ENCODE measurements around the gene PLAAT3.
"Not testable (repeated sequence)": the region's sequence is repeated elsewhere in the genome, so short reads cannot be mapped to it uniquely, and the experiment has no call there.

Gene PLAAT3

GRCh38 chr11:63534895-63535461 lies 79.3 kb downstream of the PLAAT3 start:
- no peak for DNase-seq (ENCODE audit: low read depth)
- H3K4me3 ChIP-seq (replicated peaks; ENCODE audit: low read depth, low read length), result no peak overlapping the region
- TF ChIP-seq CTCF (IDR thresholded peaks at IDR 0.05; ENCODE audit: low read length, missing control alignments), result no peak

GRCh38 chr11:63534076-63534475 lies 80.2 kb downstream of the PLAAT3 start:
- TF ChIP-seq CTCF (IDR thresholded peaks at IDR 0.05; ENCODE audit: low read length, missing control alignments), result no peak
- no peak for DNase-seq (ENCODE audit: low read depth)
- no peak overlapping the region for H3K4me3 ChIP-seq (replicated peaks; ENCODE audit: low read depth, low read length)

- no peak for DNase-seq (ENCODE audit: low read depth)
- no peak overlapping the region for H3K4me3 ChIP-seq (replicated peaks; ENCODE audit: low read depth, low read length)
- no peak for TF ChIP-seq CTCF (IDR thresholded peaks at IDR 0.05; ENCODE audit: low read length, missing control alignments)
Measured at GRCh38 chr11:63532799-63533475, 81.3 kb downstream of the PLAAT3 start.

GRCh38 chr11:63532117-63532516 lies 82.1 kb downstream of the PLAAT3 start:
- DNase-seq (ENCODE audit: low read depth), result no peak
- no peak overlapping the region for H3K4me3 ChIP-seq (replicated peaks; ENCODE audit: low read depth, low read length)
- TF ChIP-seq CTCF (IDR thresholded peaks at IDR 0.05; ENCODE audit: low read length, missing control alignments), result no peak

GRCh38 chr11:63531074-63531792 lies 83.0 kb downstream of the PLAAT3 start:
- not testable (repeated sequence) for H3K4me3 ChIP-seq (replicated peaks; ENCODE audit: low read depth, low read length)
- DNase-seq (ENCODE audit: low read depth), result peak; percentile 91

- no peak for TF ChIP-seq CTCF (IDR thresholded peaks at IDR 0.05; ENCODE audit: low read length, missing control alignments)
- H3K4me3 ChIP-seq (replicated peaks; ENCODE audit: low read depth, low read length), result no peak overlapping the region
- DNase-seq (ENCODE audit: low read depth), result no peak
Measured at GRCh38 chr11:63530021-63530420, 84.2 kb downstream of the PLAAT3 start.

- DNase-seq (ENCODE audit: low read depth); H3K4me3 ChIP-seq (replicated peaks; ENCODE audit: low read depth, low read length): not testable (repeated sequence)
Measured at GRCh38 chr11:63529373-63529772, 84.9 kb downstream of the PLAAT3 start.

- not testable (repeated sequence) for DNase-seq (ENCODE audit: low read depth)
Measured at GRCh38 chr11:63528729-63529278, 85.4 kb downstream of the PLAAT3 start.

GRCh38 chr11:63528156-63528555 lies 86.1 kb downstream of the PLAAT3 start:
- H3K4me3 ChIP-seq (replicated peaks; ENCODE audit: low read depth, low read length); DNase-seq (ENCODE audit: low read depth): not testable (repeated sequence)

More at GRCh38 chr11:63528729-63529278, 85.4 kb downstream of the PLAAT3 start:
- not testable (repeated sequence) for H3K4me3 ChIP-seq (replicated peaks; ENCODE audit: low read depth, low read length)

All from fibroblast of pulmonary artery (primary cell).